NOMO-1 (cell line): ENCODE measurements around the gene EPHB2.
"Not testable (repeated sequence)": the region's sequence is repeated elsewhere in the genome, so short reads cannot be mapped to it uniquely, and the experiment has no call there.

ENCODE experiments used
- DNase-seq, 2 experiments: peaks; one replicate each; lab custom pipeline; 2025; ENCODE audit not compliant: unreplicated experiment in 2 of 2; lab: John Stamatoyannopoulos, UW

Gene EPHB2

DNA sequence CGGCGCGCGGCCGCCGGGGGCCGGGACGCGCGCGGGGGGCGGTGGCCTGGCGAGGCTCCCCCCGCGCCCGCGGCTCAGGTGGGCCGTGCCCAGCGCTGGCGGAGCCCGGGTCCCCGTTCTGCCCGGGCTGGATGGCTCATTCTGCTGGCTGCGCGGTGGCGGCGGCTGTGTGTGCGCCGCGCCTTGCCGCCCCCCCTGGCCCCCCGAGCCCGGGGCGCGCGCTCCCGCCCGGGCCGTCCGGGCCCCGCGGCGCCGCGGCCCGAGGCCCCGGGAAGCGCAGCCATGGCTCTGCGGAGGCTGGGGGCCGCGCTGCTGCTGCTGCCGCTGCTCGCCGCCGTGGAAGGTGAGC is at the start of gene EPHB2:
Gene EPHB2, plus strand, starts transcription at position 139 of the 349 bp plus-strand sequence. Its CDS starts 144 bp downstream, at position 283.
- DNase-seq = peak in 1 of 2 experiments; percentile 44

DNA sequence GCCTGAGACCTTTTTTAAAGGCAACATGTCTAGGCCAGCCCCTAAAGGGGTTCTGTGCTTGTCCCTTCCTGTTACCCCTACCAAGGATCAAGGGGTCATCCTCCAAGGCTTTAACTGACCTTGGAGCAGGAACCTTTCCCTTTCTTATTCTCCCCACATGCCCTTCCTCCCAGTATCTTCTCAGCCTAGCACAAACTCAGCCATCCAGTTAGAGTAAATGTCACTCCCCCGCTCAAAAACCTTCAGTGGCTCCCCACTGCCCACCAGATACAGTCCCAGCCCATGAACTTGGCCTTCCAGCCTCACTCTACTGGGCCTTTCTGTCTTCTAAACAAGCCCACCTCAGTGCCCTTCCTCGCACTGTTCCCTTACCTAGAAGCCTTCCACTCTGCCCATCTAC is 48.8 kb upstream of the EPHB2 start:
- no peak for DNase-seq

DNA sequence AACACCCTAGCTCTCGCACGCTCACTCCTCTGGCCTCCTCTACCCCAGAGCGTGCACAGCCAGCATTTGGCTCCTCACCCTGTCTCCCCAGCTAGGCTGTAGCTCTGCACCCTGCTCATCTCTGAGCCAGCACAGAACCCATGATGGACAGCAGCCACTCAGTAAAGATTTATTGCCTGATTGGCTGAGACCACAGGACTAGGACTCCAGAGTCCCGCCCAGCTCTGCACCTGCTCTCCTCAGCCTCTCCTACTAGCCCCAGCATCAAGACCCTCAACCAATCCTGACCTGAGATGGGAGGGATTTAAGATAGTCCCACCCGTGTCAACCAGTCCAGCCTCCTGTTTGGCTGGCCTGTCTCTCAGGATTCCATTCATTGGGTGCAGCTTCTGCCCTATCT is 48.3 kb upstream of the EPHB2 start:
- no peak for DNase-seq

DNA sequence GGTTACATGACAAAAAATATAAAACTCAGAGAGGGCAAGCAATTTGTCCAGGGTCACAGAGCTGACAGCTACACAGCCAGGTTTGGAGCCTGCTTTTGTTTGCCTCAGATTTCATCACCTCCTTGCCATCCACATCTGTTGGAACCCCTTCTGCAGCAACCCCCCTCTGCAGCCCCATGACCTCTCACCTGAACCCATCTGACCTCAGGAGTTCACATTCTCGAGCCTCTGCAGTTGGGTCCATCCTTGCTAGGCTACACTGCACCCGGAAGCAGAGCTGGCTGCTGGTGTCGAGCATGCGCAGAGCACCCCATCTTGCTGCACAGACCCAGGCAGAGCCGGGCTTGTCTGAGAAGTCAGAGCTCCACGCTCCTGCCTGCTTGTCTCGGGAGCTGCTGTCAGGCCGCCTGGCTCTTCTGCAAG is 47.6 kb upstream of the EPHB2 start:
- no peak for DNase-seq

DNA sequence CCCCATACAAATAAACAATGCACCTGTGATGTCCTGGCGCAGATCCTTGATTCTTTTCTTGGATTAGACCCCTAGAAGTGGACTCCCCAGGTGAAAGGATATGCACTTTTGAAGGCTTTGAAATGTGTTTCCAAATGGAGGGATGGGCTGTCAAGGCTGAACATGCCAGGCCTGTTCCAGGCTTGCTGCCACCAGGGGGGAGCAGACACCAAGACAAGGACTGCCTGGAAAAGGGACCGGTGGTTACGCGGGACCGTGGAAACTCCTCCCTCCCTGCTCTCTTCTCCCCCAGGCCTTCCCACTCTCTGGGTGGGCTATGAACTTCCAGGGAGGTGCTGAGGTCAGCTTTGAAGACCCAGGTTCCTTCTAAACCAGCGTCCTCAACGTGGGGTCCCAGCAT is 44.9 kb upstream of the EPHB2 start:
- no peak for DNase-seq

DNA sequence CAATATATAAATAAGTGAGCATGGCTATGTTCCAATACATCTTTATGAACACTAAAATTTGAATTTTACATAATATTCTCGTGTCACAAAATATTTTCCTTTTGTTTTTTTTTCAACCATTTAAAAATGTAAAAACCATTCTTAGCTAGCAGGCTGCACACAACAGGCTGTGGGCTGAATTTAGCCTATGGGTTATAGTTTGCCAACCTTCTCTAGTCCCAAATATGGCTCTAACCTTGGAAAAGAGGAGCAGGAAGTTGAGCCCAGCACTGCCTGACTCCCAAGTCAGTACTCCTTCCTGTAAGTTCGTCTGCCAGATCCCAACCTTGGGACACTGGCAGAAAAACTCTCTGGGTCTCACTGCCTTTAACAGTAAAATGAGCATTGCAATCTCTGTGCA is 44.2 kb upstream of the EPHB2 start:
- DNase-seq = no peak

DNA sequence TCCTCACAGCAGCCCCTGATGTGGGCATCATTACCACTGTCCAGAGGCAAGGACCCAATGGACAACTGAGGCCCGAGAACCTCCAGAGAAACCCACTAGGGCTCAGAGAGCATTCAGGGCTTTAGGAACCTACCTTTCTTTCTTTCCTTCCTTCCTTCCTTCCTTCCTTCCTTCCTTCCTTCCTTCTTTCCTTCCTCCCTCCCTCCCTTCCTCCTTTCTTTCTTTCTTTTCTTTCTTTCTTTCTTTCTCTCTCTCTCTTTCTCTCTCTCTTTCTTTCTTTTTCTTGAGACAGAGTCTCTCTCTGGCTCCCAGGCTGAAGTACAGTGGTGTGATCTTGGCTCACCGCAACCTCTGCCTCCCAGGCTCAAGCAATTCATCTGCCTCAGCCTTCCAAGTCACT is 41.8 kb upstream of the EPHB2 start:
- not testable (repeated sequence) for DNase-seq

DNA sequence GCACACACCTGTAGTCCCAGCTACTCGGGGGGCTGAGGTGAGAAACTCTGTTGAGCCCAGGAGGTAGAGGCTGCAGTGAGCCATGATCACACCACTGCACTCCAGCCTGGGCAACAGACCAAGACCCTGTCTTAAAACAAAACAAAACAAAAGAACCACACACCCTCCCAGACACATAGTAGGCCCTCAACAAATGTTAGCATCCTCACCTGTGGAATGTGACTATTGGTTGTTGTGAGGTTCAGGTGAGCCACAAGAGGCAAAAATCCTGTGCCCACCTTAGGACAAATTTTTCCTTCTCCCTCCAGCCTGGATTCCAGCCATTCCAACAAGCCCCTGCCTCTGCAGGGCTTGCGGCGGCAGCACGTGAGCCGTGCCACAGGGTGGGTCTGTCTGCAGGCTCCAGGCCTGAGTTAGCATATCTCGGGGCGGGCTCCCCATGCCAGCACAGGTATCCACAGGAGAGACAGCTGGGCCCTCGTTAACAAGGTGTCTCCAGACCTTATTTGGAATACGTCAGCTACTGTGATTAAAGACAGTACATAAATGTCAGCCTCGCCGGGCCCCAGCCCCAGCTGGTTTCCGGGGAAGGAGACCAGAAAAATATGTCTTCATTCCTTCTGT is 40.2 kb upstream of the EPHB2 start:
- no peak for DNase-seq

DNA sequence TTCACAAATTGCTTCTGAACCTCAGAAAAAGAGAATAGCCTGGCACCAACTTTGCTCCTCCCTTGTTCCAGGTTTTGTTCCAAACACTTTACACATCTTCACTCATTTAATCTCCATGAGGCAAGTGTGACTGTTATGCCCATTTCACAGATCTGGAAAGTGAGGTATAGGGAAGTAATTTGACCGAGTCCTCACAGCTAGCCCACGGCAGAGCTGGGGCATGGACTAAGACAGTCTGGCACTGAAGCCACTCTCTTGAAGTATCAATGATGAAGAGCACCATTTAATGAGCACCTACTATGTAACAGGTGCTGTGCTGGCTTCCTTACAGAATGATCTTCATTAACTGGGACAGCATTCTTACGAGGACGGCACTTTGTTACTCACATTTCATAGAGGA is 38.6 kb upstream of the EPHB2 start:
- DNase-seq = no peak

DNA sequence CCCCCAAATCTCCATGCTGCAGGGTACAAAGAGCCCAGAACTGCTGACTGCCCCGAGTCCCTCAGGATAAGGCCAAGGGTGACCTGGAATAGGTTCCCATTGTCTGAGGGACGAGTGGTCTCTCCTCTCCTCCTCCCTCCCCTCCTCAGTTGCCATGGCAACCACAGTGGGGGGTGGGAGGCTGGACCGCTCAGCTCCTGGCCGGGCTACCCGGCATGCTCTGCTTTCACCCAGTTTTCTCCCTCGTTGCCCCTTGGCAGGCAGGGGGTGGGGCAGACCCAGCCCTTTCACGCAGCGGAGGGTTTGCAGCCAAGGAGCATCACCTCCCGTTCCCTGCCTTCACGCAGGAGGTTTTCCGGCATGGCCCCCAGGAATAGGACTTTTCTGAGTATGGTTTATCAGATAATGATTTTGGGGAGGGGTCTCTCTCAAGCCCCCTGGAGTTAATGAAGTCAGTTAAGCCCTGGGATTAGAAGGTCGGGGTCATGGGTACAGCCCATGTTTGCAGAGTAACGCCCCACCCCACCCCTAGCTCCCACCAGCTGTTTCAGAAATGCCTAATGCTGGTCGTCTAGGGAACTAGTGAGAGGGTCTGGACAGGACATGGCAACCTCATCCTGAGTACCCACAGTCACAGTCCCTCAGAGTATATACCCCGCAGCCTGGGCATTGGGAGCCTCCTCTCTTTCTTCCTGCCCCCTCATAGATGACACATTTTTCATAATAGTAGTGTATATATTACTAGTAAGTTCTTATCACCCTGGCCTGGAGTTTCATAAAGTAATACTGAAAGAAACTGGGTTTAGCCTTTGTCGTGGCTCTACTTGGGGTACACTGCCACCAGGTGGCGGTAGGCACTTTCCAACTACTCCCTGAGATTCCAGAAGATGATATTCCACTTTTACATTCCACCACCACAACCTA is 36.9 kb upstream of the EPHB2 start:
- DNase-seq = peak in 1 of 2 experiments; percentile 41

DNA sequence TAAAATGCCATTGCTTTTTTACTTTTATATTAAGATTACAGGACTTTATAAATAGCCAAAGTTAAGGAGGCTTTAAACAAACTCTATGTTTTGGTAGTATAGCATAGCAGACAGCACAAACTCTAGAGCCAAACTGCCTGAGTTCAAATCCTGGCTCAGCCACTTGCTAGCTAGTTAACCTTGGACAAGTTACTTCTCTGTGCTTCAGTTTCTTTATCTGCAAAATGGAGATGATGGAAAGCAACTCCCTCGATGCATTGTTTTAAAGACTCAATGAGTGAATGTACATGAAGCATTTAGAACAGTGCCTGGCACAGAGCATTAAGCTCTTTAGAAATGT is 36.3 kb upstream of the EPHB2 start:
- no peak for DNase-seq

DNA sequence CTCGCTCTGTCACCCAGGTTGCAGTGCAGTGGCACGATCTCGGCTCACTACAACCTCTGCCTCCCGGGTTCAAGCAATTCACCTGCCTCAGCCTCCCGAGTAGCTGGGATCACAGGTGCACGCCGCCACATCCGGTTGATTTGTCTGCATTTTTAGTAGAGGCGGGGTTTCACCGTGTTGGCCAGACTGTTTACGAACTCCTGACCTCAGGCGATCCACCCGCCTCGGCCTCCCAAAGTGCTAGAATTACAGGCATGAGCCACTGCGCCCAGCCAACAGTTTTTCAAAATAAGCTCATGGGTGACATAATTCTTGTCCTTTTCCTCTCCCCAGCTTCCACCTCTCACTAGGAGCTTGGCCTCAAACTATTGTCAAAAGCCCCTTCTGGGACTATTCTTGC is 34.5 kb upstream of the EPHB2 start:
- DNase-seq = not testable (repeated sequence)

DNA sequence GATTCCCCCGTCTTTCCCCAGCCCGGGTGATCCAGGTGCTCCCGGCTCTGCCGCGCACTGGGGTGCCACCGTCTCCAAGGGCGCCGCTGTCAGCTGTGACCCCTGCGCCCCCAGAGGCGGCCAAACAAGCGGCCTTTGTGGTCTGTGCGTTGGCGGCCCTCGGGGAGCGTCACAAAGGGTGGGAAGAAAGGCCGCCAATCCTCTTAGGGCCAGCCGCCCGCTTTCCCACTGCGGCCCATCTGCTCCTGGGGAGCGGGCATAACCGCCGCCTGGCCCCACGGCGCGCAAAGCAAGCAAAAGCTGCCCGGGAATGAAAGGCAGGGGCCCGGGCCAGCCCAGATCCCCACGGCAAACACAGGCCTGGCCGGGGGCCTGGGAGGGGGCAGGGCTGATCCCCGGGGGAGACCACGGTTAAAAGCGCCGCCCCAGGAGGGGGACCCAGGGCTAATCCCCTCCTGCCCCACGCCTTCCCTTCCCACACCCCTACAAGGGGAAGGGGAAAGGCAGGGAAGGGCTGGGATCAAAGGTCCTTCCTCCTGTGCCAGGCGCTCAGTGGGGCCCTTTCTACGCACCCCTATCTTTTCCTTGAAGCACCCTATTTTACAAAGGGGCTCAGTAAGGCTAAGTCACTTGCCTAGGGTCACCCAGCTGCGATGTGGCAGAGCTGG is 33.6 kb upstream of the EPHB2 start:
- no peak for DNase-seq

DNA sequence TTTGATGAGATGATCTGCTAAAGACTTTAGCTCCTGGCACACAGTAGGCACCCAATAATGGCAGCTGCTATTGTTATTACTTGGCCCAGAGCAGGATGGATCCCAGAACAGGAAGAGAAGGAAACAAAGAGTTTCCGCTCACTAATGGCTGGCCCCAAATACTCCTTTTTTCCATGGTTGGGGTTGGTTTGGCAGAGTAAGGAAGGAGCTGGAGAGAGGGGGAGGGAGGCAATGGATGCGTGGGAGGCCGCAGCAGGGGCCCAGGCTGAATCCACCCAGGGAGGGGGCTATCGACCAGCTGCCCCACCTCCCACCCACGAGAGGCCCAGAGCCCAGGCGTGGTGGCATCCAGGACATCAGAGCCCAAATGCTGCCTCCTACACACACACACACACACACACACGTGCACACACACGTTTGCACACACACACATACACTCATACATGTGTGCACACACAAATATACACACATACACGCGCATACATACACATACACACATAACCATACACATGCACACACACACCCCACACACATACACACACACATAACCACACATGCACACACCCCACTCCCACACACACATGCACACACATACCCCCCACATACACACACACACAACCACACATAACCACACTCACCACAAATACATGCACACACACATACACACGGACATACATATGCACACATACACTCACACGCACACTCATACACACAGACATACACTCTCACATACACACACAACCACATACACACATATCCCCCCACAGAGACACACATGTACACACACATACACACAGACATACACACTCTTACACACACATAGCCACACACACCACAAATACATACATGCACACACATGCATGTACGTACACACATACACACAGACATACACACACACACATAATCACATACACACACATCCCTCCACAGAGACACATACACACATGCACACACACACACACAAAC is 32.4 kb upstream of the EPHB2 start:
- no peak for DNase-seq

DNA sequence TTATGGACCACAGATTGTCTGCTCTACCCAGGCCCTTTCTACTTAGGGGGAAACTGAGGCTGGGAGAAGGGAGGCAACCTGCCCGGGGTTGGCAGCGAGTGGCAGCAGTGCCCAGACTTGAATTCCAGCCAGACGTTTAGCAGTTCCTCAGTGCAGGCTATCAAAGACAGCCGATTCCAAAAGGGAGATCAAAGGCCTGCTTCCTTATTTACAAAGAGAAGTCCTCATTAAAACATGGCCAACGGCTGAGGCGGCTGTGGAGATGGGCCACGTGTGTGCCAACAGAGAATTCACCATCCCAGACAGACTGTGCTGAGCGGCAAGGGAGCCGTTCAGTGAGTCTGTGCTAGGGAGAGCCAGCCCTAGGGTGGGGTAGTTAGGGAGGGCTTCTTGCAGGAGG is 29.9 kb upstream of the EPHB2 start:
- no peak for DNase-seq

DNA sequence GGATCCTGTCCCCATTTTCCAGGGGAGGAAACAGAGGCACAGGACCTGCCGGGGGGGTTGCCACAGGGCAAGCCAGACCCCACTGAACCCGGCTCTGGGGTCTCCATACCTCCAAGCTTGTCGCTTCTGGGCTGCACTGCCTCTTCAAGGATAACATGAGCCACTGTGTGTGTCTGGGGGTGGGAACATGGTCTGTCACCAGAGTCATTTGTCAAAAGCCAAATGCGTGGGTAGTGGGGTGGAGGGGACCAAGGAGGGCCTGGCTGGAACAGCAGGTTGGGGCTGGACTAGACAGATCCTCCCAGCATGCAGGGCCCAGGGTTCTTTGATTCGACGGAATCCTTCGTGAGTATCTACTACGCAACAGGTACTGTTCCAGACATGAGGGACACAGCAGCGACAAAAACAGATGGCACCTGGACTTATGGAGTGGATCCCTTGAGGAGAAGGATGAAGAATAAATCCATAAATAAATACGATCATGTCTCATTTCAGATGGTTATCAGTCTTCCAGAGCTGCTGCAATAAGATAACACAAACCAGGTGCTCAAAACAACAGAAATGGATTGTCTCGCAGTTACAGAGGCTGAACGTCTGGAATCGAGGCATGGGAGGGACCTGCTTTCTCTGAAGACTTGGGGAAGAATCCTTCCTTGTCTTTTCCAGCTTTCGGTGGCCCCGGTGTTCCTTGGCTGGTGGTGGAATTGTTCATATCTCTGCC is 28.9 kb upstream of the EPHB2 start:
- DNase-seq = no peak

DNA sequence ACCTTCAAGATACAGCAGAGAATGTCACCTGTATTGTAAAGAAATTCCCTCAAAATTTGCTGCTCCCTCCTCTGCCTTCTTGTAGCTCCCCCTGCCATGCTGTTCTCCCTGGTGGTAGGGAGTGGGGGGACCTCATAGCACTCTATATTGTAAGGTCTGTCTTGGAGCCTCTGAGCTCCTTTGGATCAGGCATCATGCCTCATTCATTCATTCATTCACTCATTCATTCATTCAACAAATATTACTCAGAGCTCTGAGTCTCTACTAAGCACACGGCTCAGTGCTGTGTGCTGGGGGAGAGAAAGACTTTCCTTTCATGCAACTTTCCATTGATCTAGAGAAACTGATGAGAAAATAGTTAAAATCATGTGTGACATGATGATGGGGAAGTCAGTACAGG is 27.1 kb upstream of the EPHB2 start:
- no peak for DNase-seq

DNA sequence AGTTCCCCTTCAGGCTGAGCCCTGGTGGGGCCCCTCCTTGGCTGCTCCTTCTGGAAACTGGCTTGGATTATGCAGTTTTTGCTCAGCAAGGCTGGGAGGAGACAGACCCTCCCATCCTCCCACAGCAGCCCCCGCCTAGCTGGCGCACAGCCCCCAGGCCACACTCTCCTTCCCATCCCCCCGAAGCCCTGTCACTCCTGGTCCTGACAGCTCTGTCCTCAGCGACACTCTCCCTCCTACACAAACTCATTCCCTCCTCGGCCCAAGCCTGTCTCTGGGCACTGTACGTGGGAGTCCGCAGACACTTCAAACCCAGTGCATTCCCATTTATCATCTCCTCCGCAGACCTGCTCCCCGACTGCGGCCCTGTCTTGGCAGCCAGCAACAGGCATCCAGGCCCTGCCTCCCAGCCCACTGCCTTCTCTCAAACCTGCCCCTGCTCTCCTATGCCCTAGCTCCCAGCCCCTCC is 25.0 kb upstream of the EPHB2 start:
- DNase-seq = no peak

DNA sequence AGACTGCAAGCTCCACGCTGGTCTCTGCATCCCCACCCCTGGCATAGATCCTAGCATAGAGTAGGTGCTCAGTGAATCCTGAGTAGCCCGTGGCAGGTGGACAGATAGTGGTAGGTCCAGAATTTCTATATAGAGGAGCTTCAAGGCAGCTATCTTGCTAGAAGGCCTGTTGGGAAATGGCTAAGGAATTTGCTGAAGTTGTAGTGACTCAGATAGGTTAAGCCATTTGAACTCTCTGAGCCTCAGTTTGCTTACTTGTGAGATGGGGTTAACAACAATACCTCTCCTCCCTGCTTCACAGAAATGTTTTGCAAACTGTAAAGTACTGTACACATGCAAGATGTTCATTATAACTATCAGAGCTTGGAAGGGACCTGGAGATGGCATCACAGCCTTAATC is 23.4 kb upstream of the EPHB2 start:
- no peak for DNase-seq

DNA sequence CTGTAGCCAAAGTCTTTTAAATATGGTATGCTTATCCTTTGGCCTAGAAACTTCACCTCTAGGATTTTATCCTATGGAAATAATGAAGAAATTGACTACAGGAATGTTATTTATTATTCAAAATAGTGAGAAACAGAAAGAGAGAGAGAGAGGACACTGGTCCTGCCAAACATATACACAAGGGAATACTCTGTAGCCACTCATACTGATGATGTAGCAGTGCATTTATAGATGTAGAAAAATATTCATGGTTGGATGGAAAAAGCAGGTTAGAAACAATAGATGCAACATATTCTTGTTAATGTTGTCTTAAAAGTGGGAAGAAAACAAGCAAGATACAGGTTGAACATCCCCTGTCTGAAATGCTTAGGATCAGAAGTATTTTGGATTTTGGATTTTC is 22.2 kb upstream of the EPHB2 start:
- no peak for DNase-seq
